Measurements from ENCODE around the gene NPAS3. TPM values are rescaled to one million over a fixed set of nuclear protein-coding genes. Genes with fewer than 3 reads are reported as not detected.

Gene NPAS3
- total RNA-seq, 1 experiment from 2014 or later, result not detected

DNA sequence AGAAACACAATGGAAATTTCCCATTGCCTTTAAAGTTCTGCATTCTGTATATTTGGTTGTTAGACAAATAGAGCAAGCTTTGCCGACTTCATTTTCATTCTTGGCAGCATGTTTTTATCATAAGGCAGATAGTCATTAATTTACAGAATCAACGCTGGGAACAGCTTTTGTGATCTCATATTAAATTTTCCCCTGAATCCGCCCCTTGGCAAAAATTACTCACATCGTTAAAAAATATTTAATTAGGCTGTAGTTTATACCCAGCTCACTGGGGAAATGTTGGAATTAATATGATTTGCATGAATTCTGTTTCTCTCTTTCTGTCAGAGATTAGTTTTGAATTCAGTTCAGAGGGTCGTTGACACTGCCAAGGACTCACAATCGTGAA, 714.6 kb downstream of the NPAS3 start:
- Histone ChIP-seq H3K9ac (ENCODE audit: low read length) (no peak overlapping the region), H3K27me3 (ENCODE audit: insufficient read depth, low read length) (peaks cover 18% of the 10 kb centered on the region; the same call in 1 of the 2 replicates), H3K27ac (ENCODE audit: low read depth, low read length) (no peak overlapping the region), H3K36me3 (ENCODE audit: control insufficient read depth in 1 of 2, insufficient read depth in 2 of 2, low read length in 2 of 2) (no peaks in the 10 kb centered on the region), H3K9me3 (ENCODE audit: control insufficient read depth in 1 of 2, insufficient read depth in 1 of 2, low read depth in 1 of 2, low read length in 2 of 2) (no peaks in the 10 kb centered on the region), H3K4me3 (replicated peaks in 1 of 2; ENCODE audit: low read depth in 1 of 2, low read length in 2 of 2) (no peak overlapping the region), H3K9me2 (ENCODE audit: insufficient read depth) (no peaks in the 10 kb centered on the region), H4K20me1 (ENCODE audit: insufficient read depth) (no peaks in the 10 kb centered on the region), H2AFZ (ENCODE audit: low read depth, low read length, poor library complexity, severe bottlenecking) (no peak overlapping the region), H3K79me2 (ENCODE audit: insufficient read depth, low read length) (no peaks in the 10 kb centered on the region), H3K4me1 (ENCODE audit: control insufficient read depth in 1 of 2, insufficient read depth in 2 of 2, low read length in 2 of 2) (no peaks in the 10 kb centered on the region), H3K4me2 (ENCODE audit: low read length) (no peak overlapping the region)
- TF ChIP-seq JUND (IDR thresholded peaks at IDR 0.05) (no peak), EZH2phosphoT487 (IDR thresholded peaks at IDR 0.05; ENCODE audit: borderline replicate concordance) (no peak)
- TF ChIP-seq, protein P1, sequence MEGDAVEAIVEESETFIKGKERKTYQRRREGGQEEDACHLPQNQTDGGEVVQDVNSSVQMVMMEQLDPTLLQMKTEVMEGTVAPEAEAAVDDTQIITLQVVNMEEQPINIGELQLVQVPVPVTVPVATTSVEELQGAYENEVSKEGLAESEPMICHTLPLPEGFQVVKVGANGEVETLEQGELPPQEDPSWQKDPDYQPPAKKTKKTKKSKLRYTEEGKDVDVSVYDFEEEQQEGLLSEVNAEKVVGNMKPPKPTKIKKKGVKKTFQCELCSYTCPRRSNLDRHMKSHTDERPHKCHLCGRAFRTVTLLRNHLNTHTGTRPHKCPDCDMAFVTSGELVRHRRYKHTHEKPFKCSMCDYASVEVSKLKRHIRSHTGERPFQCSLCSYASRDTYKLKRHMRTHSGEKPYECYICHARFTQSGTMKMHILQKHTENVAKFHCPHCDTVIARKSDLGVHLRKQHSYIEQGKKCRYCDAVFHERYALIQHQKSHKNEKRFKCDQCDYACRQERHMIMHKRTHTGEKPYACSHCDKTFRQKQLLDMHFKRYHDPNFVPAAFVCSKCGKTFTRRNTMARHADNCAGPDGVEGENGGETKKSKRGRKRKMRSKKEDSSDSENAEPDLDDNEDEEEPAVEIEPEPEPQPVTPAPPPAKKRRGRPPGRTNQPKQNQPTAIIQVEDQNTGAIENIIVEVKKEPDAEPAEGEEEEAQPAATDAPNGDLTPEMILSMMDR (IDR thresholded peaks at IDR 0.05 in 2 of 3, conservative IDR thresholded peaks at IDR 0.05 in 1 of 3; ENCODE audit: borderline replicate concordance in 1 of 3, insufficient read depth in 1 of 3, low read depth in 2 of 3, low read length in 2 of 3), result no peak
- RAD21 ChIA-PET (ENCODE audit: low non-redundant PET in 1 of 2, low total read pairs in 2 of 2, uncharacterized antibody in 2 of 2, unreplicated experiment in 2 of 2), result no interaction called here
- CTCF ChIA-PET, result no interaction called here
- ATAC-seq, result no peak
- no TSS peak for BruUV-seq (replicated peaks)
- intact Hi-C loops (cut with micrococcal nuclease), result no loop called here
- no peak for DNase-seq (ENCODE audit: low read depth, low spot score)
- POLR2A ChIA-PET, result no interaction called here

GRCh38 chr14:33655421-33655820, 716.7 kb downstream of the NPAS3 start:
- H3K4me2 ChIP-seq (ENCODE audit: low read length), result no peak overlapping the region
- no TSS peak for BruUV-seq (replicated peaks)
- no peaks in the 10 kb centered on the region for H4K20me1 ChIP-seq (ENCODE audit: insufficient read depth)
- H2AFZ ChIP-seq (ENCODE audit: low read depth, low read length, poor library complexity, severe bottlenecking), result no peak overlapping the region
- ChIA-PET RAD21 (ENCODE audit: low non-redundant PET in 1 of 2, low total read pairs in 2 of 2, uncharacterized antibody in 2 of 2, unreplicated experiment in 2 of 2) (no interaction called here), POLR2A (no interaction called here), CTCF (no interaction called here)
- H3K9ac ChIP-seq (ENCODE audit: low read length), result no peak overlapping the region
- H3K36me3 ChIP-seq (ENCODE audit: control insufficient read depth in 1 of 2, insufficient read depth in 2 of 2, low read length in 2 of 2), result no peaks in the 10 kb centered on the region
- H3K4me3 ChIP-seq (replicated peaks in 1 of 2; ENCODE audit: low read depth in 1 of 2, low read length in 2 of 2), result no peak overlapping the region
- peaks cover 10% of the 10 kb centered on the region; the same call in 1 of the 2 replicates for H3K27me3 ChIP-seq (ENCODE audit: insufficient read depth, low read length)
- no peak overlapping the region for H3K27ac ChIP-seq (ENCODE audit: low read depth, low read length)
- H3K79me2 ChIP-seq (ENCODE audit: insufficient read depth, low read length), result no peaks in the 10 kb centered on the region
- no peaks in the 10 kb centered on the region for H3K4me1 ChIP-seq (ENCODE audit: control insufficient read depth in 1 of 2, insufficient read depth in 2 of 2, low read length in 2 of 2)
- DNase-seq (ENCODE audit: low read depth, low spot score) (no peak), ATAC-seq (no peak)
- no peak for TF ChIP-seq EZH2phosphoT487 (IDR thresholded peaks at IDR 0.05; ENCODE audit: borderline replicate concordance)
- H3K9me3 ChIP-seq (ENCODE audit: control insufficient read depth in 1 of 2, insufficient read depth in 1 of 2, low read depth in 1 of 2, low read length in 2 of 2), result no peaks in the 10 kb centered on the region
- intact Hi-C loops (cut with micrococcal nuclease), result no loop called here
- no peaks in the 10 kb centered on the region for H3K9me2 ChIP-seq (ENCODE audit: insufficient read depth)
